GM12878 (cell line): Measurements from ENCODE around the gene ST7. TPM values are rescaled to one million over a fixed set of nuclear protein-coding genes. Genes with fewer than 3 reads are reported as not detected.

ENCODE experiments used
- ATAC-seq: fragments of 200-7000 bp; cut with Tn5 transposase; 3 replicates; pipeline ENCODE4 v1.9.1; 2020; ENCODE audit warnings: mild to moderate bottlenecking, moderate library complexity
- BruUV-seq: library from RNA; stranded (reverse); fragments of 400-500 nt; replicated peaks from 2 replicates; lab custom pipeline; 2021; lab: Mats Ljungman, UMichigan
- CTCF ChIA-PET: fragments of 300-600 bp; sonication (Branson Sonifier 250); formaldehyde crosslinking; extraction: SDS; loops from one replicate; lab custom pipeline; 2021; ENCODE audit warnings: inconsistent platforms; lab: Yijun Ruan, JAX
- POLR2A ChIA-PET: fragments of 350-600 bp; formaldehyde crosslinking; extraction: SDS; loops from one replicate; lab custom pipeline; 2021; ENCODE audit warnings: inconsistent platforms; lab: Charles Lee
- RAD21 ChIA-PET: fragments of 300-600 bp; sonication (Branson Sonifier 250); formaldehyde crosslinking; loops from one replicate; lab custom pipeline; 2023; ENCODE audit warnings: antibody characterized with exemption; ENCODE audit not compliant: unreplicated experiment; lab: Charles Lee
- SMC1A ChIA-PET: fragments of 300-600 bp; sonication (Branson Sonifier 250); formaldehyde crosslinking; loops from one replicate; lab custom pipeline; 2023; ENCODE audit not compliant: unreplicated experiment, uncharacterized antibody; lab: Charles Lee
- DNase-seq: peaks from one replicate; pipeline ENCODE4 v3.0.0-alpha.2; 2011; ENCODE audit warnings: low read depth, low spot score
- FAIRE-seq: peaks from 3 replicates; lab custom pipeline; 2011; peaks lifted over from hg19 to GRCh38; lab: Jason Lieb, UNC
- H2AFZ ChIP-seq: 2 replicates; pipeline ENCODE4 v1.6.0; 2011; ENCODE audit warnings: low read depth, low read length, control low read depth; ENCODE audit not compliant: control insufficient read depth
- H3K27ac ChIP-seq: 2 replicates; pipeline ENCODE4 v1.5.1; 2011; ENCODE audit warnings: control low read depth; ENCODE audit not compliant: control insufficient read depth, insufficient read depth
- H3K27me3 ChIP-seq, 2 experiments: replicated peaks in 1 of 2; 2 replicates each; pipeline versions ENCODE4 v1.6.0 to v1.6.1; 2011; ENCODE audit warnings: low read length in 1 of 2; ENCODE audit not compliant: control insufficient read depth in 2 of 2, insufficient read depth in 2 of 2
- H3K36me3 ChIP-seq, 2 experiments: 2 replicates each; pipeline ENCODE4 v1.5.1; 2011; ENCODE audit warnings: low read length in 1 of 2; ENCODE audit not compliant: control insufficient read depth in 2 of 2, insufficient read depth in 2 of 2
- H3K4me1 ChIP-seq: 2 replicates; pipeline ENCODE4 v1.6.1; 2011; ENCODE audit warnings: mild to moderate bottlenecking, low read length, moderate library complexity, mixed read lengths; ENCODE audit not compliant: control insufficient read depth, insufficient read depth
- H3K4me2 ChIP-seq: 2 replicates; pipeline ENCODE4 v1.6.0; 2011; ENCODE audit warnings: control low read depth; ENCODE audit not compliant: control insufficient read depth, insufficient read depth
- H3K4me3 ChIP-seq: fragments of 200-600 bp; sonication (generic); 2 replicates; pipeline ENCODE4 v1.5.1; 2016
- H3K79me2 ChIP-seq: 2 replicates; pipeline ENCODE4 v1.6.0; 2011; ENCODE audit warnings: low read length; ENCODE audit not compliant: control insufficient read depth, insufficient read depth
- H3K9ac ChIP-seq: 2 replicates; pipeline ENCODE4 v1.8.0; 2011; ENCODE audit warnings: low read length, control low read depth, mixed read lengths; ENCODE audit not compliant: control insufficient read depth, insufficient read depth
- H3K9me3 ChIP-seq: replicated peaks from 3 replicates; pipeline ENCODE4 v1.5.1; 2011; ENCODE audit warnings: mild to moderate bottlenecking, low read length; ENCODE audit not compliant: control insufficient read depth, insufficient read depth
- H4K20me1 ChIP-seq: 2 replicates; pipeline ENCODE4 v1.6.0; 2011; ENCODE audit not compliant: control insufficient read depth, insufficient read depth
- BCL11A ChIP-seq: IDR thresholded peaks from 2 replicates; pipeline ENCODE4 v1.6.1; 2011; ENCODE audit warnings: low read depth, low read length
- CEBPB ChIP-seq, 2 experiments: fragments of 150-350 bp in 1 of 2; IDR thresholded peaks; 2 replicates each; pipeline ENCODE4 v1.6.1; 2012 to 2014; ENCODE audit warnings: low read depth in 2 of 2, low read length in 2 of 2, borderline replicate concordance in 1 of 2, inconsistent platforms in 1 of 2
- KAT2A ChIP-seq: conservative IDR thresholded peaks from 2 replicates; pipeline ENCODE4 v1.6.1; 2011; ENCODE audit warnings: low read depth, low read length; ENCODE audit not compliant: control insufficient read depth
- LARP7 ChIP-seq: fragments of 450-650 bp; IDR thresholded peaks from 2 replicates; pipeline ENCODE4 v1.6.1; 2017; ENCODE audit warnings: mild to moderate bottlenecking
- MTA3 ChIP-seq: IDR thresholded peaks from 2 replicates; pipeline ENCODE4 v1.6.1; 2012; ENCODE audit warnings: low read length, inconsistent platforms, borderline replicate concordance
- MYB ChIP-seq: fragments of 150-350 bp; IDR thresholded peaks from 2 replicates; pipeline ENCODE4 v1.6.1; 2014; ENCODE audit warnings: mild to moderate bottlenecking, low read depth, low read length, borderline replicate concordance
- RAD21 ChIP-seq: IDR thresholded peaks from 2 replicates; pipeline ENCODE4 v1.6.1; 2011; ENCODE audit warnings: mild to moderate bottlenecking, low read depth, low read length, moderate library complexity; ENCODE audit not compliant: insufficient read depth
- RFX5 ChIP-seq: IDR thresholded peaks from 2 replicates; pipeline ENCODE4 v1.6.1; 2011; ENCODE audit warnings: low read depth, low read length, improper control_type of control experiment
- RUNX3 ChIP-seq: IDR thresholded peaks from 2 replicates; pipeline ENCODE4 v1.6.1; 2012; ENCODE audit warnings: low read length, inconsistent platforms
- SMC3 ChIP-seq: IDR thresholded peaks from 2 replicates; pipeline ENCODE4 v1.6.1; 2011; ENCODE audit warnings: low read length, improper control_type of control experiment, borderline replicate concordance
- ZNF274 ChIP-seq: IDR thresholded peaks from one replicate; pipeline ENCODE4 v1.8.0; 2011; ENCODE audit not compliant: insufficient read length, insufficient read depth
- WGBS: methylation state at CpG from one replicate; pipeline ENCODE4 v1.1.6; 2016; ENCODE audit warnings: low lambda C conversion rate; ENCODE audit not compliant: insufficient replicate concordance, insufficient coverage; ENCODE audit errors: missing lambda C conversion rate; 5-methylcytosine and 5-hydroxymethylcytosine counted together
- in situ Hi-C: fragments of 300-500 bp; cut with MboI; formaldehyde crosslinking; loops from 9 replicates; pipeline ENCODE4 v1.14.3; 2018; ENCODE audit warnings: mixed read lengths
- intact Hi-C: fragments of 100-400 bp; cut with micrococcal nuclease; formaldehyde crosslinking; loops from one replicate; pipeline ENCODE4 v1.14.2; 2022; ENCODE audit not compliant: unreplicated experiment
- polyA plus RNA-seq, 11 experiments: library from polyadenylated mRNA; depleted of rRNA in 4 of 11; unstranded in 6 of 11; stranded (reverse) in 5 of 11; fragments of >200 nt; fragmentation: Nextera tagmentation in 4 of 11; fragmentation: Illumina TruSeq in 1 of 11; extraction: Ambion mirVana in 4 of 11; extraction: Trizol in 1 of 11; gene quantifications; 1 replicate in 1 of 11; 2 replicates in 10 of 11; pipeline versions ENCODE4 v1.2.1 to v1.2.3, GENCODE V29; 2011 to 2016; ENCODE audit warnings: inconsistent platforms in 2 of 11, missing spikeins in 2 of 11, low read depth in 1 of 11
- total RNA-seq, 4 experiments: library from RNA; depleted of rRNA in 3 of 4; stranded (reverse); fragments of >200 nt in 3 of 4; fragmentation: Illumina TruSeq in 1 of 4; extraction: Trizol in 1 of 4; gene quantifications; 2 replicates each; pipeline versions ENCODE4 v1.2.1 to v1.2.3, GENCODE V29; 2013 to 2021
- TF ChIP-seq, protein P1 (sequence below): IDR thresholded peaks from 2 replicates; pipeline ENCODE4 v1.6.1; 2011; ENCODE audit warnings: borderline replicate concordance, low read depth, mild to moderate bottlenecking, moderate library complexity, low read length; ENCODE audit not compliant: insufficient read depth, poor library complexity, severe bottlenecking
- TF ChIP-seq, protein P2 (sequence below): IDR thresholded peaks from 2 replicates; pipeline ENCODE4 v1.6.1; 2011; ENCODE audit warnings: borderline replicate concordance, low read depth, mild to moderate bottlenecking, moderate library complexity, mixed read lengths, low read length; ENCODE audit not compliant: insufficient read depth; ENCODE audit errors: extremely low read length
- TF ChIP-seq, protein P3 (sequence below): fragments of 450-650 bp; IDR thresholded peaks from 2 replicates; pipeline ENCODE4 v1.6.1; 2016; ENCODE audit warnings: mild to moderate bottlenecking
- TF ChIP-seq, protein P4 (sequence below), 3 experiments: IDR thresholded peaks in 2 of 3; conservative IDR thresholded peaks in 1 of 3; 2 replicates each; pipeline ENCODE4 v1.5.1; 2011; ENCODE audit warnings: low read depth in 3 of 3, low read length in 3 of 3, mild to moderate bottlenecking in 3 of 3, control low read depth in 2 of 3, moderate library complexity in 2 of 3, inconsistent platforms in 1 of 3, mixed read lengths in 1 of 3; ENCODE audit not compliant: control insufficient read depth in 2 of 3, insufficient read depth in 1 of 3; ENCODE audit errors: extremely low read depth in 1 of 3
- TF ChIP-seq, protein P5 (sequence below): fragments of 450-650 bp; IDR thresholded peaks from 2 replicates; pipeline ENCODE4 v1.6.1; 2017; ENCODE audit warnings: low read depth, mild to moderate bottlenecking, moderate library complexity

Gene ST7
- total and polyA plus RNA-seq, 10 of the 15 experiments (the other 5 are each of a cell fraction or from before 2014, with no cell fraction given): 27.7 to 76.4 (median 53.6) TPM

DNA sequence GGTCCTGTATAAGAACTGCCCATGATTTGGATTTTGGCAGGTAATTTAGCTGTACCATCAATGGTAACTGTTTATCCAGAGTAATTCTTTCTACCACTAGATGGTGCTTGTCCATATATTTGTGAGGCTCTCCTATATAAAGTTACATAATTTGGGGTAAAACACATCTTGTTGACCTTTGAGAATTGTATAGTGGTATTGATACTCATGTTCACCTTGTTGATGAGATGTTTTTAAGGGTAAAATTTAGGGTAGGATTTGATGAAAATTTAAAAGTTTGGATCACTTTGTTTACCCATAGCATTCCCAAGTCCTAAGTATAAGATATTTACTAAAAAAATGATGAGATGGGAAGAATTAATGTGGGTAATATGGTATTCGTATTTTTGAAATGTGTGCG lies 31.6 kb downstream of the ST7 start:
- no peaks in the 10 kb centered on the region for H3K9me3 ChIP-seq
- FAIRE-seq (no peak), ATAC-seq (peak; percentile 75), DNase-seq (no peak)
- no peaks in the 10 kb centered on the region for H4K20me1 ChIP-seq
- peaks cover 24% of the 10 kb centered on the region for H3K4me1 ChIP-seq
- H3K36me3 ChIP-seq: no peaks in the 10 kb centered on the region
- H3K27me3 ChIP-seq: no peaks in the 10 kb centered on the region
- POLR2A ChIA-PET: interaction anchor here (0.9 to 2.7 kb wide), 9 partner anchors 13 to 175 kb away, joined by 3 to 6 read pairs (median 4); no protein-coding TSS in a partner anchor
- CTCF ChIA-PET: interaction anchor here (0.6 to 17.1 kb wide), 45 partner anchors 9 to 400 kb away, joined by 3 to 827 read pairs (median 5); partner anchors contain the start of gene ST7
- BruUV-seq: no TSS peak
- WGBS: 0% methylated on average over 2 of the region's 2 CpGs
- H2AFZ ChIP-seq: no peak overlapping the region
- peaks cover 40% of the 10 kb centered on the region for H3K79me2 ChIP-seq
- SMC1A ChIA-PET: interaction anchor here (0.7 to 8.0 kb wide), 23 partner anchors 10 to 156 kb away, joined by 3 to 527 read pairs (median 6); partner anchors contain the start of gene ST7
- RAD21 ChIA-PET: interaction anchor here (0.7 to 8.0 kb wide), 21 partner anchors 12 to 400 kb away, joined by 3 to 379 read pairs (median 7); partner anchors contain the start of gene ST7
- intact Hi-C loops: loop anchor here (2.0 kb wide), 3 partner anchors 30 to 142 kb away; no protein-coding TSS in a partner anchor
- in situ Hi-C loops: loop anchor here (5.0 kb wide), 1 partner anchor 127 kb away; no protein-coding TSS in a partner anchor
- no peak overlapping the region for H3K4me2 ChIP-seq
- H3K4me3 ChIP-seq: no peak overlapping the region
- H3K27ac ChIP-seq: no peak overlapping the region
- H3K9ac ChIP-seq: no peak overlapping the region
- TF ChIP-seq ZNF274 (no peak), MTA3 (no peak), RAD21 (peak; percentile 66), LARP7 (no peak), SMC3 (peak; percentile 73; the same call in 1 of the 2 replicates), CEBPB (IDR thresholded peaks at IDR 0.05; ENCODE audit: borderline replicate concordance in 1 of 2, low read depth in 2 of 2, low read length in 2 of 2) (no peak), KAT2A (no peak), RUNX3 (0 out of 2 replicates have a peak, but pooled peaks have one; percentile 13), MYB (no peak), RFX5 (no peak), BCL11A (no peak)
- TF ChIP-seq, protein P1, sequence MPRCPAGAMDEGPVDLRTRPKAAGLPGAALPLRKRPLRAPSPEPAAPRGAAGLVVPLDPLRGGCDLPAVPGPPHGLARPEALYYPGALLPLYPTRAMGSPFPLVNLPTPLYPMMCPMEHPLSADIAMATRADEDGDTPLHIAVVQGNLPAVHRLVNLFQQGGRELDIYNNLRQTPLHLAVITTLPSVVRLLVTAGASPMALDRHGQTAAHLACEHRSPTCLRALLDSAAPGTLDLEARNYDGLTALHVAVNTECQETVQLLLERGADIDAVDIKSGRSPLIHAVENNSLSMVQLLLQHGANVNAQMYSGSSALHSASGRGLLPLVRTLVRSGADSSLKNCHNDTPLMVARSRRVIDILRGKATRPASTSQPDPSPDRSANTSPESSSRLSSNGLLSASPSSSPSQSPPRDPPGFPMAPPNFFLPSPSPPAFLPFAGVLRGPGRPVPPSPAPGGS: no peak
- TF ChIP-seq, protein P2, sequence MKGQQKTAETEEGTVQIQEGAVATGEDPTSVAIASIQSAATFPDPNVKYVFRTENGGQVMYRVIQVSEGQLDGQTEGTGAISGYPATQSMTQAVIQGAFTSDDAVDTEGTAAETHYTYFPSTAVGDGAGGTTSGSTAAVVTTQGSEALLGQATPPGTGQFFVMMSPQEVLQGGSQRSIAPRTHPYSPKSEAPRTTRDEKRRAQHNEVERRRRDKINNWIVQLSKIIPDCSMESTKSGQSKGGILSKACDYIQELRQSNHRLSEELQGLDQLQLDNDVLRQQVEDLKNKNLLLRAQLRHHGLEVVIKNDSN: no peak
- TF ChIP-seq, protein P3, sequence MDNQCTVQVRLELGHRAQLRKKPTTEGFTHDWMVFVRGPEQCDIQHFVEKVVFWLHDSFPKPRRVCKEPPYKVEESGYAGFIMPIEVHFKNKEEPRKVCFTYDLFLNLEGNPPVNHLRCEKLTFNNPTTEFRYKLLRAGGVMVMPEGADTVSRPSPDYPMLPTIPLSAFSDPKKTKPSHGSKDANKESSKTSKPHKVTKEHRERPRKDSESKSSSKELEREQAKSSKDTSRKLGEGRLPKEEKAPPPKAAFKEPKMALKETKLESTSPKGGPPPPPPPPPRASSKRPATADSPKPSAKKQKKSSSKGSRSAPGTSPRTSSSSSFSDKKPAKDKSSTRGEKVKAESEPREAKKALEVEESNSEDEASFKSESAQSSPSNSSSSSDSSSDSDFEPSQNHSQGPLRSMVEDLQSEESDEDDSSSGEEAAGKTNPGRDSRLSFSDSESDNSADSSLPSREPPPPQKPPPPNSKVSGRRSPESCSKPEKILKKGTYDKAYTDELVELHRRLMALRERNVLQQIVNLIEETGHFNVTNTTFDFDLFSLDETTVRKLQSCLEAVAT: no peak
- TF ChIP-seq, protein P4, sequence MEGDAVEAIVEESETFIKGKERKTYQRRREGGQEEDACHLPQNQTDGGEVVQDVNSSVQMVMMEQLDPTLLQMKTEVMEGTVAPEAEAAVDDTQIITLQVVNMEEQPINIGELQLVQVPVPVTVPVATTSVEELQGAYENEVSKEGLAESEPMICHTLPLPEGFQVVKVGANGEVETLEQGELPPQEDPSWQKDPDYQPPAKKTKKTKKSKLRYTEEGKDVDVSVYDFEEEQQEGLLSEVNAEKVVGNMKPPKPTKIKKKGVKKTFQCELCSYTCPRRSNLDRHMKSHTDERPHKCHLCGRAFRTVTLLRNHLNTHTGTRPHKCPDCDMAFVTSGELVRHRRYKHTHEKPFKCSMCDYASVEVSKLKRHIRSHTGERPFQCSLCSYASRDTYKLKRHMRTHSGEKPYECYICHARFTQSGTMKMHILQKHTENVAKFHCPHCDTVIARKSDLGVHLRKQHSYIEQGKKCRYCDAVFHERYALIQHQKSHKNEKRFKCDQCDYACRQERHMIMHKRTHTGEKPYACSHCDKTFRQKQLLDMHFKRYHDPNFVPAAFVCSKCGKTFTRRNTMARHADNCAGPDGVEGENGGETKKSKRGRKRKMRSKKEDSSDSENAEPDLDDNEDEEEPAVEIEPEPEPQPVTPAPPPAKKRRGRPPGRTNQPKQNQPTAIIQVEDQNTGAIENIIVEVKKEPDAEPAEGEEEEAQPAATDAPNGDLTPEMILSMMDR (IDR thresholded peaks at IDR 0.05 in 2 of 3, conservative IDR thresholded peaks at IDR 0.05 in 1 of 3; ENCODE audit: control insufficient read depth in 2 of 3, extremely low read depth in 1 of 3, insufficient read depth in 1 of 3, low read depth in 3 of 3, low read length in 3 of 3): peak; percentile 54 to 64 (median 59); a peak in 5 of 6 replicates
- TF ChIP-seq, protein P5, sequence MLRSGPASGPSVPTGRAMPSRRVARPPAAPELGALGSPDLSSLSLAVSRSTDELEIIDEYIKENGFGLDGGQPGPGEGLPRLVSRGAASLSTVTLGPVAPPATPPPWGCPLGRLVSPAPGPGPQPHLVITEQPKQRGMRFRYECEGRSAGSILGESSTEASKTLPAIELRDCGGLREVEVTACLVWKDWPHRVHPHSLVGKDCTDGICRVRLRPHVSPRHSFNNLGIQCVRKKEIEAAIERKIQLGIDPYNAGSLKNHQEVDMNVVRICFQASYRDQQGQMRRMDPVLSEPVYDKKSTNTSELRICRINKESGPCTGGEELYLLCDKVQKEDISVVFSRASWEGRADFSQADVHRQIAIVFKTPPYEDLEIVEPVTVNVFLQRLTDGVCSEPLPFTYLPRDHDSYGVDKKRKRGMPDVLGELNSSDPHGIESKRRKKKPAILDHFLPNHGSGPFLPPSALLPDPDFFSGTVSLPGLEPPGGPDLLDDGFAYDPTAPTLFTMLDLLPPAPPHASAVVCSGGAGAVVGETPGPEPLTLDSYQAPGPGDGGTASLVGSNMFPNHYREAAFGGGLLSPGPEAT: no peak
